Activated naive CD4-positive, alpha-beta T cell treated with anti-CD3 and anti-CD28 coated beads, Interleukin-2, amount 10 ng/mL, durations not matched to agents 7 days and 5 days (primary cell): ENCODE data around the gene LPAR6.

Experiments
- CTCF ChIA-PET: fragments of 350-600 bp; sonication (Branson Sonifier 250); formaldehyde crosslinking; loops from one replicate; lab custom pipeline; 2021; ENCODE audit warnings: antibody characterized with exemption; lab: Charles Lee
- DNase-seq: peaks from one replicate; pipeline ENCODE4 v3.0.0-alpha.2; 2020
- H3K27ac Mint-ChIP-seq: one replicate; pipeline ENCODE4 v1.8.0; 2021; ENCODE audit warnings: mild to moderate bottlenecking, moderate library complexity, mixed read lengths
- H3K27me3 Mint-ChIP-seq: one replicate; pipeline ENCODE4 v1.8.0; 2021; ENCODE audit warnings: mild to moderate bottlenecking, mixed read lengths
- H3K36me3 Mint-ChIP-seq: one replicate; pipeline ENCODE4 v1.8.0; 2021; ENCODE audit warnings: mixed read lengths
- H3K4me1 Mint-ChIP-seq: one replicate; pipeline ENCODE4 v1.8.0; 2021; ENCODE audit warnings: mixed read lengths
- H3K4me3 Mint-ChIP-seq: one replicate; pipeline ENCODE4 v1.8.0; 2021; ENCODE audit warnings: mild to moderate bottlenecking, moderate library complexity, mixed read lengths
- H3K9me3 Mint-ChIP-seq: one replicate; pipeline ENCODE4 v1.8.0; 2021; ENCODE audit warnings: mixed read lengths

The LPAR6 gene

DNA sequence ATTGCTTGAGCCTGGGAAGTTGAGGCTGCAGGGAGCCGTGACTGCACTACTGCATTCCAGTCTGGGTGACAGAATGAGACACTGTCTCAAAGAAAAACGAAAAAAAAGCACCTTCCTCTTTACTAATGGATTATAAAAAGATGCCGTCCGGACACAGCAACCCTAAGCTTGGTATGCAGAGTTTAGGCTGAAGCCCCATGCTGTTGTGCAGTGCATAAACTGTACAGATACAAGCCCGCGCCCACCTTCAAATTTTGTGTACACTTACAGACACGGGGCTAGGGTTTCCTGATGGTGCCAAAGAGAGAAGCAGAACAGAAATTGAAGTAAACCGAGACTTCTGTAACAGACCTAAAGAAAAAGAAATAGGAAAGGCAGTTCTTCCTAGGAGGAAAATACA lies 9.0 kb downstream of the LPAR6 start:
- CTCF ChIA-PET, result interaction anchor here (0.6 to 1.0 kb wide), 2 partner anchors 71 to 176 kb away, joined by 3 to 4 read pairs; no protein-coding TSS in a partner anchor
- Mint-ChIP-seq H3K36me3 (peaks cover 48% of the 10 kb centered on the region), H3K27me3 (no peaks in the 10 kb centered on the region), H3K4me1 (peaks cover 83% of the 10 kb centered on the region), H3K27ac (peak overlapping the region; percentile 84), H3K4me3 (peak overlapping the region; percentile 9), H3K9me3 (no peaks in the 10 kb centered on the region)
- DNase-seq, result no peak

GRCh38 chr13:48403151-48403631 lies 9.7 kb downstream of the LPAR6 start:
- no peaks in the 10 kb centered on the region for H3K27me3 Mint-ChIP-seq
- DNase-seq, result peak; percentile 42
- peak overlapping the region; percentile 62 for H3K4me3 Mint-ChIP-seq
- CTCF ChIA-PET, result interaction anchor here (1.0 to 2.7 kb wide), 5 partner anchors 9 to 178 kb away, joined by 3 to 6 read pairs (median 3); partner anchors contain the start of gene LPAR6
- peaks cover 82% of the 10 kb centered on the region for H3K4me1 Mint-ChIP-seq
- peak overlapping the region; percentile 84 for H3K27ac Mint-ChIP-seq
- H3K36me3 Mint-ChIP-seq, result peaks cover 42% of the 10 kb centered on the region
- H3K9me3 Mint-ChIP-seq, result no peaks in the 10 kb centered on the region

GRCh38 chr13:48402325-48402932 lies 10.5 kb downstream of the LPAR6 start:
- Mint-ChIP-seq H3K4me3 (peak overlapping the region; percentile 48), H3K36me3 (peaks cover 43% of the 10 kb centered on the region), H3K27me3 (no peaks in the 10 kb centered on the region), H3K4me1 (peaks cover 80% of the 10 kb centered on the region), H3K9me3 (no peaks in the 10 kb centered on the region), H3K27ac (peak overlapping the region; percentile 83)
- DNase-seq, result no peak
- CTCF ChIA-PET, result interaction anchor here (0.5 to 2.7 kb wide), 9 partner anchors 10 to 179 kb away, joined by 3 to 10 read pairs (median 4); partner anchors contain the start of gene LPAR6

GRCh38 chr13:48401480-48401879 lies 11.4 kb downstream of the LPAR6 start:
- DNase-seq, result no peak
- CTCF ChIA-PET, result interaction anchor here (0.6 to 2.7 kb wide), 12 partner anchors 11 to 179 kb away, joined by 3 to 20 read pairs (median 4); partner anchors contain the start of genes LPAR6 and RCBTB2
- H3K36me3 Mint-ChIP-seq, result peaks cover 46% of the 10 kb centered on the region
- H3K4me3 Mint-ChIP-seq, result peak overlapping the region; percentile 40
- no peaks in the 10 kb centered on the region for H3K27me3 Mint-ChIP-seq
- peak overlapping the region; percentile 80 for H3K27ac Mint-ChIP-seq
- H3K4me1 Mint-ChIP-seq, result peaks cover 79% of the 10 kb centered on the region
- peaks cover 8% of the 10 kb centered on the region for H3K9me3 Mint-ChIP-seq

DNA sequence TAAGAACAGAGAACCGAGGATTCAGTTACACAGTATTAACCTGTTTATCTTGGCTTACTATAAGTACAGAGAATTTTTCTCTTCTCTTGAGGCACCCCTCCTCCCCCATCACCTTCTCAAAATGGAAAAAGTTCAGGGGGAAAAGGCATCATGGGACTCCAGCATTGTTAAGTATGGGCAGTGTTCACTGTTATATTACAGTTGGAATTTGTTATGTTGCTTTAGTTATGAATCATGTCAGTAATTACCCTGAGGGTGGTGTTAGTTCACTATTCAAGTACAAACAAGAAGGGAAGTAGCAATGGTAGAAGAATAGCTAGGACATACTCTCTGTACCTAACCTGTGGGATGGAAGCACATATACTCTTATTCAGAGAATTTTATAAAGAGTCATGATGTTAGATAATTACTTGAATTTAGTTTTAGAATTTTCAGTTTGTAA lies 12.0 kb downstream of the LPAR6 start:
- H3K9me3 Mint-ChIP-seq, result peaks cover 12% of the 10 kb centered on the region
- H3K4me1 Mint-ChIP-seq, result peaks cover 75% of the 10 kb centered on the region
- H3K27me3 Mint-ChIP-seq, result no peaks in the 10 kb centered on the region
- CTCF ChIA-PET, result interaction anchor here (0.6 to 2.7 kb wide), 11 partner anchors 12 to 180 kb away, joined by 3 to 20 read pairs (median 3); partner anchors contain the start of genes LPAR6 and RCBTB2
- peak overlapping the region; percentile 80 for H3K27ac Mint-ChIP-seq
- no peak for DNase-seq
- peak overlapping the region; percentile 37 for H3K4me3 Mint-ChIP-seq
- peaks cover 45% of the 10 kb centered on the region for H3K36me3 Mint-ChIP-seq

- H3K9me3 Mint-ChIP-seq, result peaks cover 18% of the 10 kb centered on the region
- no peak overlapping the region for H3K4me3 Mint-ChIP-seq
- CTCF ChIA-PET, result interaction anchor here (0.6 to 2.0 kb wide), 5 partner anchors 12 to 181 kb away, joined by 3 to 20 read pairs (median 7); no protein-coding TSS in a partner anchor
Measured at GRCh38 chr13:48400090-48400694, 12.7 kb downstream of the LPAR6 start.

GRCh38 chr13:48398450-48399095 lies 14.3 kb downstream of the LPAR6 start:
- peaks cover 52% of the 10 kb centered on the region for H3K4me1 Mint-ChIP-seq

More at GRCh38 chr13:48400090-48400694, 12.7 kb downstream of the LPAR6 start:
- Mint-ChIP-seq H3K27ac (peak overlapping the region; percentile 86), H3K4me1 (peaks cover 68% of the 10 kb centered on the region), H3K27me3 (no peaks in the 10 kb centered on the region), H3K36me3 (peaks cover 45% of the 10 kb centered on the region)
- no peak for DNase-seq

DNA sequence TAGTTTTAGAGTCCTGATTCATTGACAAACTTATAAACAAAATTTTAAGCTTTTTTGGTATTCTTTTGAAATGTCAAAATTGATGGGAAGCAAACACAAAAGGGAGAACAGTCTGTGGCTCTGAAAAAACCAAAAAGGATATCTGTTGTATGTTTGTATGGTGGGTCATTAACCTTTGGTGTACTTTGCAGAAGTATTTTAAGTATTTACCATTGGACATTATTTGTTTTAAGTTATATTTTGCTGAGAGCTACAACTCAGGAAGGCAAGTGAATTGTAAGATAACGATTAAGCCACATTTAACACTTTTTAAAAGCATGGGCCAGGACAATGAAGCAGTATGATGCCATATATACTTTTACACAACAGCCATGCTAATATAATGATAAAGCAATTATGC lies 15.2 kb downstream of the LPAR6 start:
- Mint-ChIP-seq H3K4me3 (no peak overlapping the region), H3K36me3 (peaks cover 55% of the 10 kb centered on the region), H3K9me3 (peaks cover 22% of the 10 kb centered on the region), H3K27me3 (no peaks in the 10 kb centered on the region), H3K4me1 (peaks cover 45% of the 10 kb centered on the region), H3K27ac (no peak overlapping the region)
- no peak for DNase-seq
- CTCF ChIA-PET, result interaction anchor here (1.0 to 2.2 kb wide), 5 partner anchors 32 to 182 kb away, joined by 3 to 7 read pairs (median 3); partner anchors contain the start of gene RCBTB2

More at GRCh38 chr13:48398450-48399095, 14.3 kb downstream of the LPAR6 start:
- Mint-ChIP-seq H3K27me3 (no peaks in the 10 kb centered on the region), H3K9me3 (peaks cover 19% of the 10 kb centered on the region), H3K27ac (no peak overlapping the region), H3K4me3 (no peak overlapping the region), H3K36me3 (peaks cover 49% of the 10 kb centered on the region)
- DNase-seq, result no peak
- CTCF ChIA-PET, result interaction anchor here (1.0 to 2.2 kb wide), 6 partner anchors 33 to 182 kb away, joined by 3 to 7 read pairs (median 4); partner anchors contain the start of gene RCBTB2

DNA sequence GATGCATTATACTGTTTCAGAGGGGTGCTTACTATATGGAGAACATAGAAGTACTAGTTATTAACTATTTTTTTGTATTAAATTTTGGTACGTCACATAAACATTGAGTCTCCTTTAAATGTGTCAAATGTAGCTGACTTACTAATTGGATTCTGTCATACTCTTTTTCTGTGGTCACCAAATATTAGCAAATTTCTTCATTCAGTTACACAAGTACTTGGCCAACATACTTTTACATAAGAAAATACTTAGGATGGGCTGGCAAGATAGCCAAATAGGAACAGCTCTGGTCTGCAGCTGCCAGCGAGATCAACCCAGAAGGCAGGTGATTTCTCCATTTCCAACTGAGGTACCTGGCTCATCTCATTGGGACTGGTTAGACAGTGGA lies 19.2 kb downstream of the LPAR6 start:
- peaks cover 68% of the 10 kb centered on the region for H3K36me3 Mint-ChIP-seq
- H3K27me3 Mint-ChIP-seq, result no peaks in the 10 kb centered on the region
- no peak overlapping the region for H3K4me3 Mint-ChIP-seq
- H3K27ac Mint-ChIP-seq, result no peak overlapping the region
- CTCF ChIA-PET, result interaction anchor here (0.6 kb wide), 1 partner anchor 284 kb away, joined by 5 read pairs; no protein-coding TSS in a partner anchor
- DNase-seq, result no peak
- H3K4me1 Mint-ChIP-seq, result peaks cover 24% of the 10 kb centered on the region
- peaks cover 26% of the 10 kb centered on the region for H3K9me3 Mint-ChIP-seq

DNA sequence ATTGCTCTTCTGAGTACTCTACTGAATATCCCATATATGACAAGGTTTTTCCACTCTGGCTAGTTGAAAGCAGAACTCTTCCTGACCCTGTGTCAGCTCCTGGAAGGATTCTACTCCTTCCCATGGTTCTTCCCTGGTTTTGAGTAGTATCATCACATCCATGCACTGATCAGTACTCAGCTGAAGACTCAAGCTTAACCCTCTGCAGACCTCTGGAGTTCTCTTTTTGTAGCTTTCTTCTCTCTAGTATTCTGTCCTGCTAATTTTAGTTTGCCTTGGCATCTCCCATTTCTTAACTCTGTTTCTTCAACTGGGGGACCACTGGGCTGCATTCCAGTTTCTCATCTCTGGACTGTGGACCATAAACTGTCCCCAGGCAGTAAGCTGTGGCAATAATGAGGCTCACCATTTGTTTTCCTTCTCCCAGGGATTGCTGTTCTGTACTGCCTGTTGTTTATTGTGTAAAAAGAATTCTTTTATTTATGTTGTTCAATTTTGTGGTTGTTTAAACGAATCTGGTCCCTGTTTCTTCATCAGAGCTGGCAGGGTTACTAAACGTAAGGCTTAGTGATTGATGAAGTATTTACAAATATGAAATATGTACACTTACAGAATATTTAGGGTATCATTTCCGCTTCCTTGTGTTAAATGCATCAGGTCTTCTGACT lies 19.7 kb downstream of the LPAR6 start:
- CTCF ChIA-PET, result no interaction called here
- Mint-ChIP-seq H3K27me3 (no peaks in the 10 kb centered on the region), H3K4me3 (no peak overlapping the region), H3K36me3 (peaks cover 73% of the 10 kb centered on the region), H3K27ac (no peak overlapping the region), H3K9me3 (peaks cover 26% of the 10 kb centered on the region), H3K4me1 (peaks cover 25% of the 10 kb centered on the region)
- DNase-seq, result no peak

DNA sequence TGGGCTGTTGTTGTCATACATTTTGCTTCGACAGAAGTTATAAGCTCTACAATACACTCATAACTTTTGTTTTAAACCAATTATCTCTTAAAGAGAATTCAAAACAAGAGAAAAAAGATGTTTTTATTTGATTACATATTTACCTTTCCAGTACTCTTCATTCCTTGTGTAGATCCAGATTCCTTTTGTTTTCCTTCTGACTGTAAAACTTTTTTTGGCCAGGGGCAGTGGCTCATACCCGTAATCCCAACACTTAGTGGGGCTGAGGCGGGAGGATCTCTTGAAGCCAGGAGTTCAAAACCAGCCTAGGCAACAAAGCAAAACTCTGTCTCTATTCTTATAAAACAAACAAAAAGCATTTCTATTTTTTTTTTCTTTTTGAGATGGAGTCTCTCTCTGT lies 21.7 kb downstream of the LPAR6 start:
- Mint-ChIP-seq H3K4me1 (peaks cover 17% of the 10 kb centered on the region), H3K27me3 (no peaks in the 10 kb centered on the region), H3K27ac (no peak overlapping the region), H3K9me3 (peaks cover 16% of the 10 kb centered on the region), H3K4me3 (no peak overlapping the region), H3K36me3 (peaks cover 71% of the 10 kb centered on the region)
- CTCF ChIA-PET, result no interaction called here
- no peak for DNase-seq

DNA sequence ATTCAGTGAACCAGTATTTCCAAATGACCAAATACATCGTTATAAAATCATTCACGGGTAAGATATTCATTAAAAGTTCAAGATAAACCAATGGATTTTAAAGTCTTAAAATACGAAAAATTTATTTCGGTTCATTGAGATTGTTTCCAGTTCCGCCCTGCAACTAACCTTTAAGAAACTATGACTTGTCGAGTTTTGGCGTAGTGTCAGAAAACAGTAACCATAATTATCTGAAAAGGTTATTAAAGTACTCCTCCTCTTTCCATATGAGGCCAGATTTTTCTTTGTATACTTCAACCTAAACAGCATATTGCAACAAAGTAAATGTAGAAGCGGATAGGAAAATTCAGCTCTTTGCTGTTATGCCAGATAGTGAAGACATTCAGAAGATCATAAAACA lies 26.1 kb downstream of the LPAR6 start:
- no peak for DNase-seq
- Mint-ChIP-seq H3K27ac (no peak overlapping the region), H3K36me3 (peaks cover 59% of the 10 kb centered on the region), H3K27me3 (no peaks in the 10 kb centered on the region), H3K9me3 (no peaks in the 10 kb centered on the region), H3K4me1 (peaks cover 20% of the 10 kb centered on the region), H3K4me3 (no peak overlapping the region)
- CTCF ChIA-PET, result no interaction called here

DNA sequence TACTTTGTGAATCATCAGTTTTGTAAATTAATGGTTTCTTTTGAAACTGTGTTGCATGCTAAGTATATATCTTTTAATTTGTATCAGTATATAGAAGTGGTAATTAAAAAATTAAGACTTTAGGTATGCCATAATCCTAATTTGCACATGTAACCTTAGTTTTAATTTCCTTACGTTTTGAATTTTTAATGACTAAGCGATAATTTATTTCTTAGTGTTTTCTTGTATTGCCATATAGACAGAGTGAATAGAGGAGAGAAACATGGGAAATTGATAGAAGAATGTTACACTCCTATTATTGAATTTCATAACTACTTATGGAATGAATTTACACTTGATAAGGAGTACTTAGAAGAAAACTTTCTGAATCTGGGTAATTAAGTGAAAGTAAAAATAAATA lies 29.5 kb downstream of the LPAR6 start:
- Mint-ChIP-seq H3K36me3 (peaks cover 63% of the 10 kb centered on the region), H3K9me3 (no peaks in the 10 kb centered on the region), H3K4me3 (no peak overlapping the region), H3K4me1 (peaks cover 7% of the 10 kb centered on the region), H3K27ac (no peak overlapping the region), H3K27me3 (no peaks in the 10 kb centered on the region)
- no peak for DNase-seq
- CTCF ChIA-PET, result no interaction called here
